Activated T-helper 1 cell treated with Interleukin-2 at 50 U/mL for 16 hours (primary cell): Measurements from ENCODE around the gene CT45A1.
A peak's percentile ranks its signal among the peaks of the same experiment; 100 is the strongest.
"Not testable (repeated sequence)": the region's sequence is repeated elsewhere in the genome, so short reads cannot be mapped to it uniquely, and the experiment has no call there.

Experiments used
- DNase-seq: peaks from one replicate; pipeline ENCODE4 v3.0.0-alpha.2; 2020; ENCODE audit warnings: low read depth

Gene CT45A1, protein sequence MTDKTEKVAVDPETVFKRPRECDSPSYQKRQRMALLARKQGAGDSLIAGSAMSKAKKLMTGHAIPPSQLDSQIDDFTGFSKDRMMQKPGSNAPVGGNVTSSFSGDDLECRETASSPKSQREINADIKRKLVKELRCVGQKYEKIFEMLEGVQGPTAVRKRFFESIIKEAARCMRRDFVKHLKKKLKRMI

GRCh38 chrX:135713183-135713689 lies at the start of gene CT45A1:
TSS of gene CT45A1 (plus strand) at chrX:135713639. CDS start at chrX:135718941, 5,302 bp downstream.
- not testable (repeated sequence) for DNase-seq

DNA sequence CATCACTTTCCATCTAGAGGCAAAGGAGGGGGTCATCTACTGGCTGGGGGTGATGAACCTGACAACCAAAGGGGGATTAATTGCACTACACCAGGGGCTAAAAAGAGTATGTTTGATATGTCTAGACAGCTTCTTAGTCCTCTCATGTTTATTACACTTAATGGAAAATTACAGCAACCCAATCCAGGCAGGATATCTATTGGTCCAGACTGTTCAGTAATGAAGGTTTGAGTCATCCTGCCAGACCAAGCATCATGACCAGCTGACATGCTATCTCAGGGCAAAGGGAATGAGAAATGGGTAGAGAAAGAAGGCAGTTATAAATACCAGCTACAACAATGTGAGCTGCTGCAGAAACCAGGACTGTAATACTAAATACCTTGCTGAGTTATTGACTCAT lies 40.5 kb upstream of the CT45A1 start:
- not testable (repeated sequence) for DNase-seq

DNA sequence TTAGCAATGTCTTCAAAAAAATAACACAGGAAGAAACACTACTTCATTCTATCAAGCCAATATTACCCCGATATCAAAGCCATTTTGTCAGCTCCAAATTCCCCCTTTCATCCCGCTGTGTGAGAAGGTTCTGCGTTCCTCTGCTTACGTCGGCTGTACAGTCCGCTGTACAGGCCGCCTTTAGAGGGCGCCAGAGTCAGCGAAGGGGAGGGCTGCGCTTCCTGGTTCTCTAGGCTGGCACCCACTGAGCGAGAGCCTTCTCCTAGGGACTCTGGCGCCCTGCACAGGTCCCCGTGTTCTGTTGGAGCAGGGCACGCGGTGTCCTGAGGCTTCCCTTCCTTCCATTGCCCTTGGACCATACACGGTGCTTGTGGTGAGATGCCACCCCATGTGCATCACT lies 25.3 kb upstream of the CT45A1 start:
- no peak for DNase-seq

DNA sequence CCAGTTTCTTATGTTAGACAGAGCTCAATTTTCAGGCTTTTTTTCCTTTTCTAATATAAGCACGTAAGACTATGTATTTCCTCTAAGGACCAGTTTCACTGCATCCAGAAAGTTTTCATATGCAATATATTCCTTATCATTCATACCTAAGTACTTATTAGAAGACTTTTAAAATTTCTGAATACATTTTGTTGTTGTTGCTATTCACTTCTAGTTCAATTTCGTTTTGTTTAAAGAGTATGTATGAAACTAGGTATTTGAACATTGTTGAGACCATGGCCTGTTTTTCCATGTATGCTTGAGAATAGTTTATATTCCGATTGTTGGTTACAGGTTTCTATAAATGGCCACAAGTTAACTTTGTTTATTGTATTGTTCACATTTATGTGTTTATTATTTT lies 18.0 kb upstream of the CT45A1 start:
- DNase-seq = no peak

DNA sequence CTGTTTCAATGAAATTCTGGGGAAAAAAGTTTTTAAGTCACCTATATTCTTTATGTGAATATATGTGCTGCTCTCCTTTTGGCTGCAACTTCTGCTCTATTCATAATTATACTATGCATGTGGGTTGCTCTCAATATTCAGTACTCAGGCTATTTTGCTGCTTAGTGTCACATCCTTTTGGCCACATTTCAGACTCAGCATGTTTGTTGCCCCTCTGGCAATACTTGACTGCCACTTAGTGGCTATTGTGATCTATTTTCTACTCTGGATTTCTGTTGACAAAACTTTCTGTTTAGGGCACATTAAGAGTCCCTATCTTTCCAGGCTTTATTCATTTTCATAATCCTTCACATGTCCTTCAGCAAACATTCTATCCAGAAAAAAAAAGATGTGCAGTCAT lies 15.8 kb upstream of the CT45A1 start:
- DNase-seq = no peak

GRCh38 chrX:135698924-135699323 lies 14.5 kb upstream of the CT45A1 start:
- no peak for DNase-seq

- no peak for DNase-seq
These were observed 5.6 kb upstream of the CT45A1 start for GRCh38 chrX:135707880-135708279.

GRCh38 chrX:135713795-135714194 lies 356 bp downstream of the CT45A1 start:
- DNase-seq = no peak

DNA sequence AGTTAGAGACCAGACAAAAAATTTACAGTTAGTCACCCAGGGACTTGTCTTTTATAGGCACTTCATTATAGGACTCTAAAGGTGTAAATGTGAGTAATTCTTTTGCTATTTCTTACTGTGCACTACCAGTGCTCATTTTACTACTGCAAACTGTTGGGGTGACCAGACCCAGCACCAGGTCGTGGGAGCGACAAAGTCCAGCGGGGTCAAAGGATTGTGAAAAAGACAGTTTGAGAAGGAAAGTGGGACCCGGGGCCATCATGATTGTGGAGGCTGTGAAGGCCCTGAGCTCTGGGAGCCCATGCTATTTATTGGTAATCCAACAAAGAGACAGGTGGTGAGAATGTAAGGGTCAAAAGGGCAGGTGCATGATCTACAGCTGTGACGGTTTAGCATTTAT lies 21.2 kb downstream of the CT45A1 start:
- not testable (repeated sequence) for DNase-seq

GRCh38 chrX:135737366-135738071 lies 24.1 kb downstream of the CT45A1 start:
- DNase-seq = no peak

DNA sequence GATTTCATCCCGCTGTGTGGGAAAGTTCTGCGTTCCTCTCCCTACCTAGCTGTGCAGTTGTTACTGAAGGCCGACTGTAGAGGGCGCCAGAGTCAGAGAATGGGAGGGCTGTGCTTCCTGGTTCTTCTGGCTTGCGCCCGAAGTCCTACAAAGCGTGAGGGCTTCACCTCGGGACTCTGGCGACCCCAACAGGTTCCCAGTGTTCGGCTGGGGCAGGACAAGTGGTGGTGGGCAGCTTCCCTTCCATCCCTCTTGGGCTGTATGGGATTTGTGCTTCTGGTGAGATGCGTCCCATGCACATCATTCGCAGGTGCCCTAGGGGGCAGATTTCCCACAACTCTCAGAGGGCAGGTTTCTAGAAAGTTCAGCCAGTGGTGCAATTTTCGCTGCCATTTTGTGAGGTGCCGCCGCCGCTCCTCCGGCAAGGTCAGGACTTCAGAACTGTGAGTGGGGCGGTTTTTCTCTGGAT lies 27.3 kb downstream of the CT45A1 start:
- DNase-seq = peak; percentile 9

GRCh38 chrX:135741192-135741715 lies 27.8 kb downstream of the CT45A1 start:
- DNase-seq = no peak

GRCh38 chrX:135744739-135745138 lies 31.3 kb downstream of the CT45A1 start:
- not testable (repeated sequence) for DNase-seq

- not testable (repeated sequence) for DNase-seq
These were observed 54.7 kb downstream of the CT45A1 start, which contains the start of gene CT45A3 for GRCh38 chrX:135768091-135768490. TSS of gene CT45A3 (minus strand) at chrX:135768191. CDS start at chrX:135764444, 3,747 bp downstream.
